CD1c-positive myeloid dendritic cell (primary cell): ENCODE data around the gene SBNO2.
A peak's percentile ranks its signal among the peaks of the same experiment; 100 is the strongest.
"Not testable (repeated sequence)": the region's sequence is repeated elsewhere in the genome, so short reads cannot be mapped to it uniquely, and the experiment has no call there.

Source experiments
- DNase-seq: peaks from one replicate; pipeline ENCODE4 v3.0.0-alpha.2; 2016; ENCODE audit errors: extremely low spot score

Gene SBNO2

GRCh38 chr19:1117654-1118053 lies 56.4 kb downstream of the SBNO2 start:
- DNase-seq, result no peak

- DNase-seq, result no peak
These were observed 57.1 kb downstream of the SBNO2 start for GRCh38 chr19:1116726-1117581.

GRCh38 chr19:1115646-1116420 lies 58.2 kb downstream of the SBNO2 start:
- DNase-seq, result no peak

GRCh38 chr19:1114728-1115127 lies 59.3 kb downstream of the SBNO2 start:
- not testable (repeated sequence) for DNase-seq

DNA sequence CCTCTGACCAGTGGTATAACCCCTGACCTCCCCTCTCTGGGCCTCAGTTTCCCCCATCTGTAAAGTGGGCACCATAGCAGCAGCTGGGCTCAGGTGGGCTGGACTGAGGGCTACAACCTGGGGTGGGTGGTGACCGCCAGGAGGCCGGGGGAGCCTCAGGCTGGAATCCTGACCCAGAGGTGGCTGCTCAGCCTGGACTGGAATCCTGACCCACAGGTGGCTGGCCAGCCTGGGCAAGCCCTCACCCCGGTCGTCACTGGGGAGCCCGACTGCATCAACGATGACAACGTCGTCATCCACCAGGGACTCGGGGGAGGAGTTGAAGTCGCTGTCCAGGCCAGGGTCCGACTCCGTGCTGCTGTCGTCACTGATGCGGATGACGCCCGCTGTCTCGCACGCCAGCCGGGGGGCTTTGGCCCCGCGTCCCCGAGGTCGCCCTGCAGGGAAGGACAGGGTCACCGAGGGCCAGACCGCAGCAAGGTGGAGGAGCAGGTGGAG lies 60.0 kb downstream of the SBNO2 start:
- DNase-seq, result no peak

DNA sequence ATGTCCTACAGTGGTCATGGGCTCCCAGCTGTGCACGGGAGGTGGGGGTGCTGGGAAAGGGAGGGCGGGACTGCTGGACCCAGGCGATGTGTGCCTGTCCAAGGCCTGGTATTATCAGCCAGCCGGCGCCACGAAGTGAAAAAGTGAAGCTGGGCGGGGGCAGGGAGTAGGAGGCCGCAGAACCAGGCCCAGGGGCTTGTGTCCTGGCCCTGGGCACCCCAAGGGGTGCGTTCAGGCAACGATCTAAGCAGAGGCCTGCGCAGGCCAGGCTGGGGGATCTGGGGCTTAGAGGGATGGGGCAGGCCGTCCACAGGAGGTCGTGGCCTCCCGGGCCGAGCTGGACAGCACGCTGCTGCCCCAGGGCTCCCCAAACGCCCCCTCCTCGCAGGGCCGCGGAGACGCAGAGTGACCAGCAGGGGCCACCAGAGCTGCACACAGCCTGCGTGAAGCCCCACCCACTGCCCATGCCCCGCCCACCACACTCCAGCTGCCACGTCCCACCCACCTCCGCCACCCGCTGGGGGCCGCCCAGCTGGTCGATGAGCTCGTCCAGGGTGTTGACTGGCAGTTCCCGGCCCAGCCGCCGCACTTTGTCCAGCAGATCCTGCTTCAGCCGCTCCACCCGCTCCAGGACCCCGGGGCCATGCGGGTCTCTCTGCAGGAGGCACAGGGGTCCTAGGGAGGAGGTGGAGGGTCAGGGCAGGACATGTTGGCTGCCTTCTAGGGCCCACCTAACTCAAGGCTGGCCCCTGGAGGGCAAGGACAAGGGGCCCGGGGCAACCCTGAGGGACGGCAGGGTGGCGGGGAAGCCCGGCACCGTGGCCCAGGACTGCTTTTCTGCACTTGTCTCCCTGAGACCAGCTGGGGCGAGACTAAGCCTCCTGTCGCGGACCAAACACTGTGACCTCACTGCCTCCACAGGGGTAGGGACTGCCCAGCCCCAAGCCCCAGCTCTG lies 60.8 kb downstream of the SBNO2 start:
- DNase-seq, result peak; percentile 95

DNA sequence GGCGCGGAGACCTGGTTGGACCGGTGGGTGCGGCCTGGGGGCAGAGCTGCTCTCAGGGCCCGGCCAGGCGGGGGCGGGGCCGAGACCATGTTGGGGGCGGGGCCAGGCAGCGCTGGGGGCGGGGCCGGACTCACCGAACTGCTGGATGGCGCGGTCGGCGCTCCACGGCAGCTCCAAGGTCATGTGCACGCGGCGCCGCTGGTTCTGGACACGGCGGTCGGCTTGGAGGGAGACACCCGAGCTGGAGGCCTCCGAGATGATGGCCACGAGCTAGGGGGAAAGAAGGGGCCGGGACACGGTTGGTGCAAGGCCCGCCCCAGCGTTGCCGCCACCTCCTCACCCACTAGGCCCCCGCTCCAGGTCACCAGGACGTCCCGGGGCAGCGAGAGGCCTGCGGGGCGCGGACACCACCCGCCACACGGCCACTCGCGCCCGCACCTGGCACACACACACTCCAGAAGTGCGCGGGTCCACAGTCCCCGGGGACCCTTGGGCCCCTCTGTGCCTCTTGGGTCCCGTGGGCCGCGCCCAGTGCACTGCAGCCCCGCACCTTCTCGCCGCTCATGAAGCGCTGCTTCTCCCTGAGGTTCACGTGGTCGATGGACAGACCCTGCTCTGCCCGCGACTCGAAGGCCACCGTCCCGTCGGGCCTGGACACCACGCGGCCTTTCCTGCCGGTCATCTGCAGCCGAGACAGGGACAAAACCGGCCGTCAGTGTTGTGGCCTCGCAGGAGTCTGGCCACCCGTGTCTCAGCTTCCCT lies 61.6 kb downstream of the SBNO2 start:
- DNase-seq, result no peak

DNA sequence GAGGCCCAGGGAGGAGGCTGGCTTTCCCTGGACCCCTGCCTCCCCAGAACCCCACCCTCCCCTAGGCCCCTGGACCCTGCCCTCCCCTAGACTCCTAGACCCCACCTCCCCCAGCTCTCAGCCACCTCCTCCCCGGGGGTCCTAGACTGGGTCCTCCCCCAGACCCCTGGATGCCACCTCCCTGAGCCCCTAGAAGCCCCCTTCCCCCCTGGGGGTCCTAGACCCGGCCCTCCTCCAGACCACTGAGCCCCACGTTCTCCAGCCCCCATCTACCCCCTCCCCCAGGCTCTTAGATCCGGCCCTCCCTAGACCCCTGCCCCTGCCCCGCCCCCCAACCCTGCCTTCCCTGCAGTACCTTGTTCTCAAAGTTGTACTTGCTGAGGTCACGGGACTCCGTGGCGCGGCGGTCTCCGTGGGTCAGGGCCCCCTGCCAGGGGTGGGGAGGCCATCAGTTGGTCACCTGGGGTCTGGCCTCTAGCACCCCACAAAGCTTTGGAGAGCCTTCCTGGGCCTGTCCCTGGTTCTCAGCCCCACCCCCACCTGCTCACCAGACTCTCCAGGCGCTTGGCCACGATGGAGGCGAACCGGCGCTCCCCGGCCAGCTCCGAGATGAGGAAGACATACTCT lies 62.3 kb downstream of the SBNO2 start:
- no peak for DNase-seq

DNA sequence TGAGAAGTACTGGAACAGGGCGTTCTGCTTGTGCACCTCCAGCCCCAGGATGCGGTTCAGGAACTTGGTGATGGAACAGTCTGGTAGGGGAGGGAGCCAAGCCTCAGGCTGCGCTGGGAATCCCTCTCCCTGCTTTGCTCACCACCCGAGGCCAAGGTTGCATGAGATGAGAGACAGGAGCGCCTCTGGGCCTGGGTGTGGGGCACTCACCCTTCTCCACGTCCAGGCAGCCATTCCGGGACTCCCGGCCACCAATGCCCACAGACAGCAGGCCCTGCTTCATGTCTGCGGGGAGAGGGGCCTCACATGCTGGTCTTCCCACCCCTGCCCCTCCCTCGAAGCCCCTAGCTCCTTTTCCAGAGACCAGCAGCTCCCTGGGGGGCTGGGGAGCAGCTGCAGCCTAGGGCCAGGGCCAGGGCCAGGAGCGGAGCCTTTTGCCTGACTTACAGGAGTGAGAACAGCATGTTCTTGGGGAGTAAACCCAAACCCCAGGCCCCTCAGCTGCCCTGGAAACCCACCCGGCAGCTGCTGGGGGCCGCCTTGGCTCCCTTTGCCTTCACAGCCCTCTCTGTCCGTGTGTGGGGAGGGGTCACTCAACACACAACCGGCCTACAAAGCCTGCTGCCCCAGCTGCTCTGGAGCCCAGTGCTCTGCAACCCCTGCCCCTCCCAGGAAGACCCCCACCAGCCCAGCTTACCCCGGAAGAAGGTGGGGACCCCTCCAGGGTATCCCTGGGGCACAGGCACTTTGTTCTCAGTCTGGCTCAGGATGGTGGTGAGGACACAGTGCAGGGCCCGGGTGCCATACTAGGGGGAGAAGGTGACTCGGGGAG lies 63.0 kb downstream of the SBNO2 start:
- no peak for DNase-seq

DNA sequence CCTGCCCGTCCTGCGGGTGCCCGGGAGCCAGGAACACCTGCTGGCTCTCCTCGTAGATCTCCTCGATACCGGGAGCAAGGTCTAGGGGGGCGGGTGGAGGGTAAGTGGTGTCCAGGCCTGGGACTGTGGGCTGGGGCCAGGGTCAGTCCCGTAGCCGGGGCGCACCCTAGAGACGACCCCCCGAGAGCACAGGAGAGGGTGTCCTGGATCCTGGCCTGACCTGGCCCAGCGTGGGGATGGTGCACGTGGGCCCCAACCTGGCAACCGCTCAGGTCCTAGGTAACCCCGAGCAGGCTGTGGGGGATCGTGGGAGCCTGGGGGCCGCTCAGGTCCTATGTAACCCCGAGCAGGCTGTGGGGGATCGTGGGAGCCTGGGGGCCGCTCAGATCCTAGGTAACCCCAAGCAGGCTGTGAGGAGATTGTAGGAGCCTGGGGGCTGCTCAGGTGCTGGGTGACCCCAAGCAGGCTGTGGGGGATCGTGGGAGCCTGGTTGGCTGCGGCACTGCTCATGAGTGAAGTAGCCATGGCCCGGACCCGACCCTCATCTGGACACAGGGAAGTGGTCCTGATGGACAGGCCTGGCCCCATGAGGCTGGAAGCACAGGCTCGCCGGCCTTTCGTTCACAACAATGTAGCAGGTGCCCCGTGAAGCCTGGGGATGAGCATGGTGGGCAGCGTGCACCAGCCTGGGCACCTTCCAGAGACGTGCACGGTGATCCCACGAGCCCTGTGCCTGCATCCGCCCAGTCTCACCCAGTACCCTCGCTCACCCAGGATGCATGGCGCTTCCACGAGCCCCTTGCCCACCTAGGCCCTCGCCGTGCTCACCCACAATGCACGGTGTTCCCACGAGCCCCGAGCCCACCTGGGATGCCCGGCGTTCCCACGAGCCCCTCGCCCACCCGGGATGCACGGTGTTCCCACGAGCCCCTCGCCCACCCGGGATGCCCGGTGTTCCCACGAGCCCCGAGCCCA lies 64.1 kb downstream of the SBNO2 start:
- no peak for DNase-seq

GRCh38 chr19:1109032-1109551 lies 65.0 kb downstream of the SBNO2 start:
- no peak for DNase-seq

GRCh38 chr19:1108291-1109031 lies 65.6 kb downstream of the SBNO2 start:
- DNase-seq, result no peak

DNA sequence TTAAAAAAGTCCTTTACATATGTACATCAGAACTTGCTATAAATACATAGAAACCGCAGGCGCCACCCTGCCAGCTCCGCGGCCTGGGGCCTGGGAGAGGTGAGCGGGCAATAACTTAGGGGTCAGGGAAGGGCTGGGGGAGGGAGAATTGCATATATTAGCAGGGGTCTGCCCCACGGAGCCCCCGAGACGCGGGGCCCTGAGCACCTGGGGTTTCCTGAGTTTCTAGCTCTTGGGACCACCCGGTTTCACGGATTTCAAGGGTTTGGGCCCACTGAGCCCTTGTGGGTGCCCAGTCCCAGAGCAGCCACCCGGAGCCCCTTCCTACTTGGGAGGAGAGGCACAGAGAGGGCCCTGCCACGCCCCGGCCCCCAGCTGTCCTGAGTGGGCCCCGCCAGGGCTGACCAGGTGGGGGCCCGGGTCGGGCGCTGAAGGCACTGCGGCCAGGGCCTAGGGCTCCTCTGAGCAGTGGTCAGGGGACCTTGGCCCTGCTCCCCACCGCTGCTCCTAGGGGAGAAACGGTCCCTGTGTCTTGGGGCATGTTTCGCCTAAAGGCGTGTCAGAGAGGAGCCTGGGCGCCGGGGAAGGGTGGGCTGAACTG lies 66.3 kb downstream of the SBNO2 start:
- DNase-seq, result no peak

DNA sequence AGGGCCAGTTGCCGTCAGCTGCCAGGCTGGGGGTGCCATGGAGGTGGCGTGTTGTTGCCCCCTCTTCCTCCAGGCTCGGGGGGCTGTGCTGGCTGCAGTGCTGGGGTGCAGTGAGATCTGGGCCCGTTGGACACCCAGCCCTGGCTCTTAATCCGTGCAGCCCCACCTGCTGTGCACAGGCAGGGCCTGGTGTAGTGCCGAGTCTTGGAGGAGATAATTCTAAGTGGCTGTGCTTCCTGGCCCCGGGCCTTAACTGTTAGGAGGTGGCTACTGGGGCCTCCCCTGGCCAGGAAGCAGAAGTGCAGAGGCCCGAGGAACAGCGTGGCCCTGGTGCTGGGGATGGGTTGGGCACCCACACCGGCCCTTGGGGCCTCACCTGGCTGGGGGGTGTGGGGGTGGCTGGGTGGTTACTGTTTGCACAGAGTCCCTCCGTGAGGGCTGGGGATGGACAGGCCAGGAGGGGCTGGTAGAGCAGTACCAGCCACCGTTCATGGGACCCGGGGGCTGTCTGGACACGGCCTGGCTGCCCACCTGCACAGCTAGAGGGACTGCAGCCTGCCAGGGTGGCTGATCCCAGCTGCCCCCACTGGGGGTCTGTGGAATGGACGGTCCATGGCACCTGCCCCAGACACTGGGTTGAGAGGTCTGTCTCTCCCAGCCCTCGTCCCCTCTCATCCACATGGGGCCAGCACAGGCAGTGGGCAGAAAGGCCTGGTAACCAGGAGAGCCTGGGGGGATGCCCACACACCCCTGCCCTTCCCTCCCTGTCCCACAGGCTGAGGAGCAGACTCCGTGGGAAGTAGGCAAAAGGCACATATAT lies 67.0 kb downstream of the SBNO2 start:
- peak; percentile 38 for DNase-seq

DNA sequence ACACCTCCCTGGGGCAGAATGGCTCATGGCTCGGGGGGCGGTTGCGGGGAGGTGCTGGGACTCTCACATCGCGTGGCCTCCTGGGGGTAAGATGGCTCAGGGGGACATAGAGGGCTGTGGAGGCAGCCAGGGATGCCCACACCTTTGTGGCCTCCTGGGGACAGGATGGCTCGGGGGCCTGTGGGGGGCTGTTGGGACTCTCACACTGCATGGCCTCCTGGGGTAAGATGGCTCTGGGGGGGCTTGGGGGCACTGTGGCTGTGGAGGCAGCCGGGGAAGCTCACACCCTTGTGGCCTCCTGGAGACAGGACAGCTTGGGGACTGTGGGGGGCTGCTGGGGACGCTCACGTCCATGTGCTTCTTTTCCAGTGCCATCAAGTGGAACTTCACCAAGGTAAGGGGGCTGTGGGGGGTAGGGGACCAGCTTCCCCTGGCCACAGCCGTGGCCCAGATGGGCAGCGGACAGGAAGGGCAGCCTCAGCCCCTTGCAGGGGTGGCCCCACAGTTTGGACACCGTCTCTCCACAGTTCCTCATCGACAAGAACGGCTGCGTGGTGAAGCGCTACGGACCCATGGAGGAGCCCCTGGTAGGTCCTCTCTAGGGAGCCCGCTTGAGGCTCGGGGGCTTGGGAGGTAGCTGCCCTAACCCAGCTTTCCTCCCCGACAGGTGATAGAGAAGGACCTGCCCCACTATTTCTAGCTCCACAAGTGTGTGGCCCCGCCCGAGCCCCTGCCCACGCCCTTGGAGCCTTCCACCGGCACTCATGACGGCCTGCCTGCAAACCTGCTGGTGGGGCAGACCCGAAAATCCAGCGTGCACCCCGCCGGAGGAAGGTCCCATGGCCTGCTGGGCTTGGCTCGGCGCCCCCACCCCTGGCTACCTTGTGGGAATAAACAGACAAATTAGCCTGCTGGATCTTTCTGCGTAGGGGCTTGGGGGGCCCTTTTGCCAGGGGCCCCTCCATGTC lies 67.9 kb downstream of the SBNO2 start:
- DNase-seq, result no peak
